ENCODE measurements around the gene DCLRE1B. TPM values are rescaled to one million over a fixed set of nuclear protein-coding genes. Genes with fewer than 3 reads are reported as not detected.

DCLRE1B gene
- polyA plus RNA-seq, 4 donors, result 0.45 to 5.8 (median 3.2) TPM

- WGBS, 3 donors, result 0 to 1% (median 0%) methylated on average over 17 of the region's 17 CpGs
- peak overlapping the region in 2 of 3 donors; percentile 86 to 92 for H3K27ac ChIP-seq (ENCODE audit: low read depth in 1 of 3, low read length in 2 of 3)
- FAIRE-seq, result no peak
Observed at GRCh38 chr1:113905435-113905861, 322 bp downstream of the DCLRE1B start.

DNA sequence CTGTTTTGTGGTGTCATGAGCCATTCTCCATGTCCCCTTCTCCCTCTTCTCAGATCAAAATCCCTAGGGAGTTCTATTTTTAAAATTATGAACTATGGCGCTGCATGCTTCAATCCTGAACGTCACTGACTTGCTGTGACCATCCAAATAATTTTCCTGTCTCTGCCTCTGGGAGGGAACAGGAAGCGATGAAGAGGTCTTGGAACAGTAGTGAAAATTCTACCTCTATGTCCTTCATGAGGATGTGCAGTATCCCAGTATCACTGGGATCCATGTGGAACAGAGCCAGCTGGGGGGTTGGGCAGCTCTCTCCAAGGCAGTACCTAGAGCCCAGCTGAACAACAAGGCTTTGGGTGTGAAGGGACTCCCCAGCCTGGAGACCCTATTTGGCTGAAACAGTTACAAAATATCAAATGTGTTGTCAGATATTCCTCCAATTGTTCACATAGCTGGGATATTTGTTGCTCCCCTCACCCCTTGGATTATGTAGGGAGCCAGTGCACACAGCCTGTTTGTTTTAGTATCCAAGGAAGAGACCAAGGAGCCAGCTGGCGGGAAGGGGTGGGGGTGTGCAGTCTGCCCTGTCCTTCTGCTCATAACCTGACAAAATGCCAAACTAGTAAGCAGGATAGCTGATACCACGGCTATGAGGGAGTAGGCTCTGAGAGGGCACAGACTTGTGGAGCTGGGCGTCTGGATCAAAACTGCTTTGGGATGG is 7.6 kb downstream of the DCLRE1B start:
- H3K9me3 ChIP-seq (ENCODE audit: control insufficient read depth in 2 of 2, insufficient read depth in 1 of 2, low read depth in 1 of 2, low read length in 1 of 2), result no peaks in the 10 kb centered on the region
- FAIRE-seq (no peak), DNase-seq (peak in 1 of 2 donors; percentile 22)
- peaks cover 0 to 8% (median 0%) of the 10 kb centered on the region in 3 donors for H3K4me1 ChIP-seq (ENCODE audit: control insufficient read depth in 3 of 3, insufficient read depth in 2 of 3, low read depth in 1 of 3, low read length in 2 of 3)
- H3K27me3 ChIP-seq (ENCODE audit: control insufficient read depth in 3 of 3, insufficient read depth in 3 of 3, low read length in 3 of 3), result no peaks in the 10 kb centered on the region
- WGBS, 3 donors, result 48 to 62% (median 59%) methylated on average over 6 of the region's 6 CpGs
- peaks cover 0 to 32% (median 2%) of the 10 kb centered on the region in 3 donors for H3K36me3 ChIP-seq (ENCODE audit: control insufficient read depth in 3 of 3, insufficient read depth in 2 of 3, low read depth in 1 of 3, low read length in 3 of 3)
- peak overlapping the region in 2 of 3 donors; percentile 57 to 80 for H3K27ac ChIP-seq (ENCODE audit: low read depth in 1 of 3, low read length in 2 of 3)
- H3K4me3 ChIP-seq (ENCODE audit: low read depth in 1 of 3, low read length in 3 of 3), result no peak overlapping the region

More at GRCh38 chr1:113905435-113905861, 322 bp downstream of the DCLRE1B start:
- no peak for DNase-seq
- Histone ChIP-seq H3K4me1 (ENCODE audit: control insufficient read depth in 3 of 3, insufficient read depth in 2 of 3, low read depth in 1 of 3, low read length in 2 of 3) (peaks cover 11 to 37% (median 23%) of the 10 kb centered on the region in 3 donors), H3K27me3 (ENCODE audit: control insufficient read depth in 3 of 3, insufficient read depth in 3 of 3, low read length in 3 of 3) (no peaks in the 10 kb centered on the region), H3K9me3 (ENCODE audit: control insufficient read depth in 2 of 2, insufficient read depth in 1 of 2, low read depth in 1 of 2, low read length in 1 of 2) (no peaks in the 10 kb centered on the region), H3K4me3 (ENCODE audit: low read depth in 1 of 3, low read length in 3 of 3) (peak overlapping the region; percentile 60 to 83 (median 80)), H3K36me3 (ENCODE audit: control insufficient read depth in 3 of 3, insufficient read depth in 2 of 3, low read depth in 1 of 3, low read length in 3 of 3) (peaks cover 0 to 15% (median 2%) of the 10 kb centered on the region in 3 donors)

GRCh38 chr1:113913312-113913668 is 8.2 kb downstream of the DCLRE1B start:
- Histone ChIP-seq H3K9me3 (ENCODE audit: control insufficient read depth in 2 of 2, insufficient read depth in 1 of 2, low read depth in 1 of 2, low read length in 1 of 2) (no peaks in the 10 kb centered on the region), H3K4me3 (ENCODE audit: low read depth in 1 of 3, low read length in 3 of 3) (no peak overlapping the region), H3K4me1 (ENCODE audit: control insufficient read depth in 3 of 3, insufficient read depth in 2 of 3, low read depth in 1 of 3, low read length in 2 of 3) (peaks cover 0 to 8% (median 0%) of the 10 kb centered on the region in 3 donors), H3K27me3 (ENCODE audit: control insufficient read depth in 3 of 3, insufficient read depth in 3 of 3, low read length in 3 of 3) (no peaks in the 10 kb centered on the region), H3K36me3 (ENCODE audit: control insufficient read depth in 3 of 3, insufficient read depth in 2 of 3, low read depth in 1 of 3, low read length in 3 of 3) (peaks cover 0 to 30% (median 2%) of the 10 kb centered on the region in 3 donors), H3K27ac (ENCODE audit: low read depth in 1 of 3, low read length in 2 of 3) (peak overlapping the region in 2 of 3 donors; percentile 57 to 80)
- no peak for DNase-seq
- WGBS, 3 donors, result 21 to 42% (median 39%) methylated on average over 3 of the region's 3 CpGs
- no peak for FAIRE-seq

GRCh38 chr1:113913887-113914664 is 8.9 kb downstream of the DCLRE1B start:
- WGBS, 3 donors, result 50 to 73% (median 63%) methylated on average over 5 of the region's 5 CpGs

DNA sequence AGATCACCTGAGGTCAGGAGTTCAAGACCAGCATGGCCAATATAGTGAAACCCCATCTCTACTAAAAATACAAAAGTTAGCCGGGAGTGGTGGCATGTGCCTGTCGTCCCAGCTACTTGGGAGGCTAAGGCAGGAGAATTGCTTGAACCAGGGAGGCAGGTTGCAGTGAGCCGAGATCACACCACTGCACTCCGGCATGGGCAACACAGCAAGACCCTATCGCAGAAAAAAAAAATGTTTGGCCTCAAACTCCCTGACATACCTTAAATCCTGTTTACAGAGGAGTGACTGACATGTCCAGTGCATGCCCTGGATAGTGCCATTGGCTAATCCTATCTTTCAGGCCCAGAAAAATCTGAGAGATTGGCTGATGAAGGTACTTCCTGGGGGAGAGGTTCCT is 11.8 kb downstream of the DCLRE1B start:
- no peak overlapping the region for H3K27ac ChIP-seq (ENCODE audit: low read depth in 1 of 3, low read length in 2 of 3)
- peaks cover 0 to 8% (median 0%) of the 10 kb centered on the region in 3 donors for H3K4me1 ChIP-seq (ENCODE audit: control insufficient read depth in 3 of 3, insufficient read depth in 2 of 3, low read depth in 1 of 3, low read length in 2 of 3)
- WGBS, 3 donors, result 97 to 98% (median 98%) methylated on average over 5 of the region's 5 CpGs
- no peaks in the 10 kb centered on the region for H3K27me3 ChIP-seq (ENCODE audit: control insufficient read depth in 3 of 3, insufficient read depth in 3 of 3, low read length in 3 of 3)
- H3K36me3 ChIP-seq (ENCODE audit: control insufficient read depth in 3 of 3, insufficient read depth in 2 of 3, low read depth in 1 of 3, low read length in 3 of 3), result peaks cover 0 to 11% (median under 1%) of the 10 kb centered on the region in 3 donors
- H3K4me3 ChIP-seq (ENCODE audit: low read depth in 1 of 3, low read length in 3 of 3), result no peak overlapping the region
- H3K9me3 ChIP-seq (ENCODE audit: control insufficient read depth in 2 of 2, insufficient read depth in 1 of 2, low read depth in 1 of 2, low read length in 1 of 2), result no peaks in the 10 kb centered on the region
- FAIRE-seq, result no peak
- no peak for DNase-seq

More at GRCh38 chr1:113913887-113914664, 8.9 kb downstream of the DCLRE1B start:
- no peak for DNase-seq
- FAIRE-seq, result no peak
- H3K4me3 ChIP-seq (ENCODE audit: low read depth in 1 of 3, low read length in 3 of 3), result no peak overlapping the region
- no peak overlapping the region for H3K27ac ChIP-seq (ENCODE audit: low read depth in 1 of 3, low read length in 2 of 3)
- H3K4me1 ChIP-seq (ENCODE audit: control insufficient read depth in 3 of 3, insufficient read depth in 2 of 3, low read depth in 1 of 3, low read length in 2 of 3), result peaks cover 0 to 8% (median 0%) of the 10 kb centered on the region in 3 donors
- H3K27me3 ChIP-seq (ENCODE audit: control insufficient read depth in 3 of 3, insufficient read depth in 3 of 3, low read length in 3 of 3), result no peaks in the 10 kb centered on the region
- no peaks in the 10 kb centered on the region for H3K9me3 ChIP-seq (ENCODE audit: control insufficient read depth in 2 of 2, insufficient read depth in 1 of 2, low read depth in 1 of 2, low read length in 1 of 2)
- peaks cover 0 to 26% (median 2%) of the 10 kb centered on the region in 3 donors for H3K36me3 ChIP-seq (ENCODE audit: control insufficient read depth in 3 of 3, insufficient read depth in 2 of 3, low read depth in 1 of 3, low read length in 3 of 3)

DNA sequence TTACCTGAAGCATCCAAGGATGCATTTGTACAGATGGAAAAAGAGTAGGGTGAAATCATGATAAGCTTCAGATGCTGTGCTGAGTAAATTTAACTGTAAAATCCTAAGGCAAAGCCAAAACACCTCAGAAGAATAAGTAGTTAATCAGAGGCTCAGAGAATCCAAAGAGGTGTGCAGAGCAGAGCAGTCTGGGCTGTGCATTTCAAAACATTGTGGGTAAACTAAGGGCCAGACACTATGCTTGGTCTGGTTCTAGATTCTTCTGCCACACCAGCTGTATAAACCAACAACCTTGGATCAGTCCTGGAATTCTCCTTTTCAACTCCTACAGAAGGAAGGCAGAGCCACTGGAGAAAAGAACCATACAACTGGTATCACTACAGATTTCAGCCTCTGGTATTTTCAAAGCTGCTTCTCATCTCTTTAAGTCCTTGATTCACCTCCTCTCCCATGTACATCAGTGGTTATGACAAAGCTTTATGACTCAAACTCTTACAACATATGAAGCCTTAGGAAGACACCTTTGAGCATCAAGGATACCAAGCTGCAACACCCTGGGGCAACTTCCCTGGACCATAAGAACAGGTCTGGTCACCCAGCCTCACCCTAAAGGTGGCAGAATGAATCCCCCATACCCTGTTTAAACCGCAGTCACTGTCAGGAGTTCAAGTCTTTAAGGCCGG is 12.4 kb downstream of the DCLRE1B start:
- Histone ChIP-seq H3K4me3 (ENCODE audit: low read depth in 1 of 3, low read length in 3 of 3) (no peak overlapping the region), H3K27ac (ENCODE audit: low read depth in 1 of 3, low read length in 2 of 3) (no peak overlapping the region), H3K27me3 (ENCODE audit: control insufficient read depth in 3 of 3, insufficient read depth in 3 of 3, low read length in 3 of 3) (no peaks in the 10 kb centered on the region), H3K9me3 (ENCODE audit: control insufficient read depth in 2 of 2, insufficient read depth in 1 of 2, low read depth in 1 of 2, low read length in 1 of 2) (no peaks in the 10 kb centered on the region), H3K36me3 (ENCODE audit: control insufficient read depth in 3 of 3, insufficient read depth in 2 of 3, low read depth in 1 of 3, low read length in 3 of 3) (peaks cover 0 to 9% (median 0%) of the 10 kb centered on the region in 3 donors), H3K4me1 (ENCODE audit: control insufficient read depth in 3 of 3, insufficient read depth in 2 of 3, low read depth in 1 of 3, low read length in 2 of 3) (peaks cover 0 to 6% (median 0%) of the 10 kb centered on the region in 3 donors)
- DNase-seq, result no peak
- 88 to 100% (median 88%) methylated on average over 2 of the region's 2 CpGs for WGBS, 3 donors
- no peak for FAIRE-seq

DNA sequence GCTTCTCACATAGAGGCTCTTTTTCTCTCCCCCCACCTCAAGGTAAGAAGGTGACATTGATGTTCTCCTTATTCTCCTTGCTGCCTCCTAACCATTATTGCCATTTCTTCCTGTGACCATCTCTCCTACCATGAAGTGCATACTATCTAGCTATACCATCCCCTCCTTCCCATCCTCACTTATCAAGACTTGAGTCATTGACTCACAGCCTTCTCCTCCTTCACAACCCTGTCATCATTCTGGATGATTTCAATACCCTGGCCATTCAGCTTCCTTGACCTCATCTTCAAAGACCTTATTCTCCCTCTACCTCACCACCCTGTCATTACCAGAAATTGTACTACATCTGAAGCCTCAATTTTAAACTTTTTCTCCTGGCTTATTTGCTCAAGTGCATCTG is 13.1 kb downstream of the DCLRE1B start:
- H3K36me3 ChIP-seq (ENCODE audit: control insufficient read depth in 3 of 3, insufficient read depth in 2 of 3, low read depth in 1 of 3, low read length in 3 of 3), result peaks cover 0 to 4% (median 0%) of the 10 kb centered on the region in 3 donors
- H3K4me1 ChIP-seq (ENCODE audit: control insufficient read depth in 3 of 3, insufficient read depth in 2 of 3, low read depth in 1 of 3, low read length in 2 of 3), result no peaks in the 10 kb centered on the region
- FAIRE-seq (no peak), DNase-seq (no peak)
- no peaks in the 10 kb centered on the region for H3K27me3 ChIP-seq (ENCODE audit: control insufficient read depth in 3 of 3, insufficient read depth in 3 of 3, low read length in 3 of 3)
- H3K9me3 ChIP-seq (ENCODE audit: control insufficient read depth in 2 of 2, insufficient read depth in 1 of 2, low read depth in 1 of 2, low read length in 1 of 2), result no peaks in the 10 kb centered on the region
- H3K27ac ChIP-seq (ENCODE audit: low read depth in 1 of 3, low read length in 2 of 3), result no peak overlapping the region
- no peak overlapping the region for H3K4me3 ChIP-seq (ENCODE audit: low read depth in 1 of 3, low read length in 3 of 3)

- DNase-seq (no peak), FAIRE-seq (no peak)
- WGBS, 3 donors, result 79 to 95% (median 94%) methylated on average over 4 of the region's 4 CpGs
Observed at GRCh38 chr1:113922957-113923356, 17.8 kb downstream of the DCLRE1B start.

More at GRCh38 chr1:113922957-113923356, 17.8 kb downstream of the DCLRE1B start:
- peaks cover 0 to 4% (median 0%) of the 10 kb centered on the region in 3 donors for H3K4me1 ChIP-seq (ENCODE audit: control insufficient read depth in 3 of 3, insufficient read depth in 2 of 3, low read depth in 1 of 3, low read length in 2 of 3)
- H3K27ac ChIP-seq (ENCODE audit: low read depth in 1 of 3, low read length in 2 of 3), result no peak overlapping the region
- no peaks in the 10 kb centered on the region for H3K9me3 ChIP-seq (ENCODE audit: control insufficient read depth in 2 of 2, insufficient read depth in 1 of 2, low read depth in 1 of 2, low read length in 1 of 2)
- H3K36me3 ChIP-seq (ENCODE audit: control insufficient read depth in 3 of 3, insufficient read depth in 2 of 3, low read depth in 1 of 3, low read length in 3 of 3), result no peaks in the 10 kb centered on the region
- H3K27me3 ChIP-seq (ENCODE audit: control insufficient read depth in 3 of 3, insufficient read depth in 3 of 3, low read length in 3 of 3), result no peaks in the 10 kb centered on the region
- H3K4me3 ChIP-seq (ENCODE audit: low read depth in 1 of 3, low read length in 3 of 3), result no peak overlapping the region
